ENCODE results near the gene TSPAN3. TPM values are rescaled to one million over a fixed set of nuclear protein-coding genes. Genes with fewer than 3 reads are reported as not detected.
A peak's percentile ranks its signal among the peaks of the same experiment; 100 is the strongest.

The TSPAN3 gene
- total and polyA plus RNA-seq, 4 donors, result 339 to 494 (median 450) TPM

DNA sequence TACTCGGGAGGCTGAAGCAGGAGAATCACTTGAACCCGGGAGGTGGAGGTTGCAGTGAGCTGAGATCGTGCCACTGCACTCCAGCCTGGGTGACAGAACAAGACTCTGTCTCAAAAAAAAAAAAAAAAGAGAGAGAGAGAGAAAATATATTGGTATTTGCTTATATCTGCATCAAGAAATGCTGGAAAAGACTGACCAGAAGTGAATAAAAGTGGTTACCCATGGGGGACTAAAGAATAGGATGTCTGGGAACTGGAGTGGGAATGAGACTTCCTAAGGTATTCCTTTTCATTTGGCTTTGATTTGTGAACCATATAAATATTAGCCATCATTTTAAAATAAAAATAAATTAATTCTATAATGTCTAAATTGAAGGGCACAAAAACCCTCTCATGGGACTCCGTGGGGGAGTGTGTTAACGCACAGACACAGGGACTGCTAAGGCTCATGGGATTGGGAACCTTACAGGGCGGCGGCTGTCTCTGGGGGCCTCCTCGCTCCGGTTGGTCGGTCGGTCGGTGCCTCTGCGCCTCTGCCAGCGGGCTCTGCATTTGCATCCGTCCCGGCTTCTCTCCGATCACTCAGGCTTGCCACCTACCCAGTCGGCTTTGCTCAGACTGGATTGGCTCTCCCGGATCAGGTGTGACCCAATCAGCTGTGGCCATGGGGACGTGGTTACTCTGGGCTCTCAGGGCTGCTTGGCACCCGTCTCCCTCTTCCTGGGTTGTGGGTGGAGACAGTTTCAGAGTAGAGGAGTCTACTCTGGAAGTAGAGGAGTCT lies 12.7 kb upstream of the TSPAN3 start:
- DNase-seq (peak; percentile 72 to 81 (median 74)), ATAC-seq (ENCODE audit: insufficient read depth, low FRiP score) (peak; percentile 94)
- H3K36me3 ChIP-seq (ENCODE audit: control insufficient read depth in 4 of 4, insufficient read depth in 4 of 4, low read length in 4 of 4), result no peaks in the 10 kb centered on the region
- H3K27me3 ChIP-seq (ENCODE audit: control insufficient read depth in 3 of 3, insufficient read depth in 3 of 3, low read length in 2 of 3), result no peaks in the 10 kb centered on the region
- WGBS, 2 donors, result 11 to 16% methylated on average over 21 of the region's 21 CpGs
- H3K9me3 ChIP-seq (ENCODE audit: control insufficient read depth in 4 of 4, insufficient read depth in 3 of 4, low read length in 3 of 4), result no peaks in the 10 kb centered on the region
- peak overlapping the region in 1 of 2 donors; percentile 42 for H3K9ac ChIP-seq (ENCODE audit: insufficient read depth in 1 of 2, low read length in 2 of 2)
- H3K27ac ChIP-seq (ENCODE audit: low read depth in 1 of 2, low read length in 1 of 2), result peak overlapping the region in 1 of 2 donors; percentile 13
- TF ChIP-seq, protein P1, sequence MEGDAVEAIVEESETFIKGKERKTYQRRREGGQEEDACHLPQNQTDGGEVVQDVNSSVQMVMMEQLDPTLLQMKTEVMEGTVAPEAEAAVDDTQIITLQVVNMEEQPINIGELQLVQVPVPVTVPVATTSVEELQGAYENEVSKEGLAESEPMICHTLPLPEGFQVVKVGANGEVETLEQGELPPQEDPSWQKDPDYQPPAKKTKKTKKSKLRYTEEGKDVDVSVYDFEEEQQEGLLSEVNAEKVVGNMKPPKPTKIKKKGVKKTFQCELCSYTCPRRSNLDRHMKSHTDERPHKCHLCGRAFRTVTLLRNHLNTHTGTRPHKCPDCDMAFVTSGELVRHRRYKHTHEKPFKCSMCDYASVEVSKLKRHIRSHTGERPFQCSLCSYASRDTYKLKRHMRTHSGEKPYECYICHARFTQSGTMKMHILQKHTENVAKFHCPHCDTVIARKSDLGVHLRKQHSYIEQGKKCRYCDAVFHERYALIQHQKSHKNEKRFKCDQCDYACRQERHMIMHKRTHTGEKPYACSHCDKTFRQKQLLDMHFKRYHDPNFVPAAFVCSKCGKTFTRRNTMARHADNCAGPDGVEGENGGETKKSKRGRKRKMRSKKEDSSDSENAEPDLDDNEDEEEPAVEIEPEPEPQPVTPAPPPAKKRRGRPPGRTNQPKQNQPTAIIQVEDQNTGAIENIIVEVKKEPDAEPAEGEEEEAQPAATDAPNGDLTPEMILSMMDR (IDR thresholded peaks at IDR 0.05; ENCODE audit: control extremely low read depth, extremely low read depth), result no peak
- H3K4me3 ChIP-seq, result no peak overlapping the region
- H3K4me1 ChIP-seq (ENCODE audit: control insufficient read depth in 5 of 5, insufficient read depth in 5 of 5, low read length in 5 of 5), result peaks cover 0 to 12% (median 0%) of the 10 kb centered on the region in 5 donors

DNA sequence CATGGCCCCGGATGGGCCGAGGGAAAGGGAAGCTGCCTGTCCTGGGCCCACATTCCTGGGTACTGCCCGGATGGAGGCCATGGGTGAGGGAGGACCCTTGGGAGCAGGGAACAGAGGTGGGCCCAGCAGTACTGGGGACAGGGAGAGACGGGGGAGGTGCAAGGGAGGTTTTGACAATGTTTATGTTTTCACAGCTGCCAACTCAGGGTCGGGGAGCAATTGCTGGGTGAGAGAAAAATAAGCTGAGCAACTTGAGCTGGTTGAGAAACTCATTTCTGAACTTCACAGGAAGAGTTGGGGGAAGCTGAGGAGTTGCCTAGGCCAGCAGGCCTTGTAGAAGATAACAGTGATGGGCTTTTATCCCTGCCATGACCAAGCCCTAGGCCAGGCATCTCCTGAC lies 11.1 kb upstream of the TSPAN3 start:
- H3K27ac ChIP-seq (ENCODE audit: low read depth in 1 of 2, low read length in 1 of 2), result no peak overlapping the region
- WGBS, 2 donors, result 66 to 73% methylated on average over 5 of the region's 5 CpGs
- no peak overlapping the region for H3K4me3 ChIP-seq
- no peak for DNase-seq
- H3K27me3 ChIP-seq (ENCODE audit: control insufficient read depth in 3 of 3, insufficient read depth in 3 of 3, low read length in 2 of 3), result no peaks in the 10 kb centered on the region
- no peak for ATAC-seq (ENCODE audit: insufficient read depth, low FRiP score)
- peaks cover 0 to 12% (median 0%) of the 10 kb centered on the region in 5 donors for H3K4me1 ChIP-seq (ENCODE audit: control insufficient read depth in 5 of 5, insufficient read depth in 5 of 5, low read length in 5 of 5)
- no peak overlapping the region for H3K9ac ChIP-seq (ENCODE audit: insufficient read depth in 1 of 2, low read length in 2 of 2)
- no peaks in the 10 kb centered on the region for H3K9me3 ChIP-seq (ENCODE audit: control insufficient read depth in 4 of 4, insufficient read depth in 3 of 4, low read length in 3 of 4)
- TF ChIP-seq, protein P1 (IDR thresholded peaks at IDR 0.05; ENCODE audit: control extremely low read depth, extremely low read depth), result no peak
- no peaks in the 10 kb centered on the region for H3K36me3 ChIP-seq (ENCODE audit: control insufficient read depth in 4 of 4, insufficient read depth in 4 of 4, low read length in 4 of 4)

DNA sequence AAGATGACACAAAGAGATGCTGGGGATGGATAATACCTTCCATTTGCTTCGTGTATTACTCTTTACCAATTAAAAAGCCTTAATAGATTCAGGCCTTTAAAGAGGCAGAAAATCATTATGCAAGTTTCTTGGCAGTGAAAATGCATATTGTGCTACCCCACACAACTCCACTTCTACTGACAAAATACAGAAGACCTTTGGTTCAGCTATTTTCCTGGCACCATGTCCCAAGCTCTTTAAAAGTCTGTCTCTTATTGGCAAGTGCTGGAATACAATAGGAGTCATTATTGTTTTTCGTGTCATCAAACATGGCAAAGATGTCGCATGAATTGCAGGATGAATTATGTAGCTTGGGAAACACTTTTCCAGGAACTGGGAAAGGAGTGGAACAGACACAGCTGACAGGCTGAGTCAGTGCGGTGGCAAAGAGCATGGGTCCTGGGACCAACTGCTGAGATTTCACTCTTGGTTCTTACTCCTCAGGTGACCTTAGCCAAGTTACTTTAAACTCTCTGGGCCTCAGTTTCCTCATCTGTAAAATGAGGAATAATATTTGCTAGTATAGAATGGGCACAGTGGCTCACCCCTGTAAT lies 5.5 kb upstream of the TSPAN3 start:
- Histone ChIP-seq H3K4me1 (ENCODE audit: control insufficient read depth in 5 of 5, insufficient read depth in 5 of 5, low read length in 5 of 5) (peaks cover 0 to 1% (median 0%) of the 10 kb centered on the region in 5 donors), H3K27ac (ENCODE audit: low read depth in 1 of 2, low read length in 1 of 2) (no peak overlapping the region), H3K4me3 (no peak overlapping the region), H3K27me3 (ENCODE audit: control insufficient read depth in 3 of 3, insufficient read depth in 3 of 3, low read length in 2 of 3) (no peaks in the 10 kb centered on the region), H3K9ac (ENCODE audit: insufficient read depth in 1 of 2, low read length in 2 of 2) (no peak overlapping the region), H3K36me3 (ENCODE audit: control insufficient read depth in 4 of 4, insufficient read depth in 4 of 4, low read length in 4 of 4) (no peaks in the 10 kb centered on the region), H3K9me3 (ENCODE audit: control insufficient read depth in 4 of 4, insufficient read depth in 3 of 4, low read length in 3 of 4) (no peaks in the 10 kb centered on the region)
- TF ChIP-seq, protein P1 (IDR thresholded peaks at IDR 0.05; ENCODE audit: control extremely low read depth, extremely low read depth), result no peak
- ATAC-seq (ENCODE audit: insufficient read depth, low FRiP score) (no peak), DNase-seq (no peak)
- WGBS, 2 donors, result 76 to 79% methylated on average over 4 of the region's 4 CpGs

Measured in lung (tissue), 12 donors.